D721Med (cell line): Measurements from ENCODE around the gene ZKSCAN2.

Experiments
- DNase-seq: peaks from one replicate; pipeline ENCODE4 v3.0.0; 2011; ENCODE audit warnings: low spot score; ENCODE audit not compliant: insufficient read length
- FAIRE-seq: peaks from 2 replicates; lab custom pipeline; 2011; peaks lifted over from hg19 to GRCh38; lab: Jason Lieb, UNC
- TF ChIP-seq, protein P1 (sequence below): IDR thresholded peaks from 2 replicates; pipeline ENCODE4 v1.5.1; 2012; ENCODE audit warnings: mild to moderate bottlenecking, control low read depth; ENCODE audit not compliant: insufficient read depth; ENCODE audit errors: missing control alignments

Gene ZKSCAN2

DNA sequence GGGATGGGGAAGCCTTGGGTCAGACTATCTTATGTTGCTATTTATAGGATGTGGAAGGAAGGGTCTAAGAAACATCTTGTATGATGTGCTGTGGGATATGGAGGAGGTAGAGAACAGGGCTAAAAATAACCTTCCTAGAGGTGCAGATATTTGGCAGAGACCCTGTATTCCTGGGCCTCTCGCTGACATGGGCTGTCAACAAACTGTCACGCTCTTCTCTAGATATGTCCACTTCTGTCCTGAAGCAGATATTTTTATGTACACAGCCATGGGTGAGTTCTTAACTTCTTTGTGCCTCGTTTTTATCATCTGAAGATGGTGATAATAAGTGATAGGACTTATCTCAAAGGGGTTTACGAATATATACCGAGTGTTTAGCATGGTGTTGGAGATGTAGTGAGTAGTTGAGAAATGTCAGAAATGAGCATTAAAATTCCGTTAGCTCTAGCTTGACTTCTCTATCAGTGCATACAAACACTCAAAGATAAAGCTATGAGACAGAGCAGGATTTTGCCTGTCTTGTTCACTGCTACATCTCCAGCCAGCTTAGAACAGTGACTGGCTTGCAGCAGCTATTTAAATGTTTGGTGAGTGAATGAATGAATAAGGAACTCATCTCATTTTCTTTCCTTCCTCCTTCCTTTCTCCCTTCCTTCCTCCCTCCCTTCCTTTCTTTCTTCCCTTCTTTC, 43.8 kb downstream of the ZKSCAN2 start:
- FAIRE-seq (no peak), DNase-seq (no peak)
- TF ChIP-seq, protein P1, sequence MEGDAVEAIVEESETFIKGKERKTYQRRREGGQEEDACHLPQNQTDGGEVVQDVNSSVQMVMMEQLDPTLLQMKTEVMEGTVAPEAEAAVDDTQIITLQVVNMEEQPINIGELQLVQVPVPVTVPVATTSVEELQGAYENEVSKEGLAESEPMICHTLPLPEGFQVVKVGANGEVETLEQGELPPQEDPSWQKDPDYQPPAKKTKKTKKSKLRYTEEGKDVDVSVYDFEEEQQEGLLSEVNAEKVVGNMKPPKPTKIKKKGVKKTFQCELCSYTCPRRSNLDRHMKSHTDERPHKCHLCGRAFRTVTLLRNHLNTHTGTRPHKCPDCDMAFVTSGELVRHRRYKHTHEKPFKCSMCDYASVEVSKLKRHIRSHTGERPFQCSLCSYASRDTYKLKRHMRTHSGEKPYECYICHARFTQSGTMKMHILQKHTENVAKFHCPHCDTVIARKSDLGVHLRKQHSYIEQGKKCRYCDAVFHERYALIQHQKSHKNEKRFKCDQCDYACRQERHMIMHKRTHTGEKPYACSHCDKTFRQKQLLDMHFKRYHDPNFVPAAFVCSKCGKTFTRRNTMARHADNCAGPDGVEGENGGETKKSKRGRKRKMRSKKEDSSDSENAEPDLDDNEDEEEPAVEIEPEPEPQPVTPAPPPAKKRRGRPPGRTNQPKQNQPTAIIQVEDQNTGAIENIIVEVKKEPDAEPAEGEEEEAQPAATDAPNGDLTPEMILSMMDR = no peak

DNA sequence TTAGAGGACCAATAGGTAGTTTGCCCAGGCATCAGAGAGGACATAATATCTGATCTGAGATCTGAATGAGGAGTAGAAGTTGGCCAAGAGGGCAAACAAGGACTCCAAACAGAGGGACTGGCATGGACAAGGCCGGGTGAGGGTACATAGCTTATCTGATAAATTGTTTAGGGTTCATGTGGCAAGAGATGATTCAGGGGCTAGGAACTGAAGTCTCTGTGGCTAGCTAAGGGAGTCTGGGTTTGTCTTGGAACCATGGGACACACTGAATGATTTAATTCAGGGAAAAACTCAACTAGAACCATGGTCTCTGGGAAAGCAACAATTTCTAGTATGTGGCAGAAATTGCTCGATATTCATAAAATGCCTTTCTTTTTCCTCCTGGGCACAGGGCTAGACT, 45.0 kb downstream of the ZKSCAN2 start:
- TF ChIP-seq, protein P1 = no peak
- DNase-seq (no peak), FAIRE-seq (no peak)

DNA sequence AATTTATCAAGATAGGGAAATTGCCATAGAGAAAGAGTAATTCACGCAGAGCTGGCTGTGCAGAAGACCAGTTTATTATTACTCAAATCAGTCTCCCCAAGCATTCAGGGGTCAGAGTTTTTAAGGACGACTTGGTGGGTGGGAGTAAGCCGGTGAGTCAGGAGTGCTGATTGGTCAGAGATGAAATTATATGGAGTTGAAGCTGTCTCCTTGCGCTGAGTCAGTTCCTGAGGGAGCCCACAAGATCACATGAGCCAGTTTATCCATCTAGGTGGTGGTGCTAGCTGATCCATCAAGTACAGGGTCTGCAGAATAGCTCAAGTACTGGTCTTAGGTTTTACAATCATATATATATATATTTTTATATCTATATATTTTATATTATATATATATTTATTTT, 46.9 kb downstream of the ZKSCAN2 start:
- DNase-seq (no peak), FAIRE-seq (no peak)
- TF ChIP-seq, protein P1 = no peak

DNA sequence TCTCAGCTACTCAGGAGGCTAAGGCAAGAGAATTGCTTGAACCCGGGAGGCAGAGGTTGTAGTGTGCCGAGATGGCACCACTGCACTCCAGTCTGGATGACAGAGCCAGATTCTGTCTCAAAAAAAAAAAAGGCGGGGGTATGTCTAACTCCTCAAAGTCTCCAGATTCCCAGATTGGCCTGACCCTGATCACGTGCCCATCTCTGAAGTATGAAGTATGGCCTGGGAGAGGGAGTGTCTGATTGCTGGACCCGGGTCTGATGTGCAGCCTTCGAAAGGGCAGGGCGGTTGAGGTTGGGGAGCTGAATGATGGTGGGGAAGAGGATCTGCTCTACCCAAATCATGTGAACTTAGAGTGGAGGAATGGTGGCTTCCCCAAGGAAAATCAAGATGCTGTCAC, 58.2 kb downstream of the ZKSCAN2 start:
- FAIRE-seq = no peak

DNA sequence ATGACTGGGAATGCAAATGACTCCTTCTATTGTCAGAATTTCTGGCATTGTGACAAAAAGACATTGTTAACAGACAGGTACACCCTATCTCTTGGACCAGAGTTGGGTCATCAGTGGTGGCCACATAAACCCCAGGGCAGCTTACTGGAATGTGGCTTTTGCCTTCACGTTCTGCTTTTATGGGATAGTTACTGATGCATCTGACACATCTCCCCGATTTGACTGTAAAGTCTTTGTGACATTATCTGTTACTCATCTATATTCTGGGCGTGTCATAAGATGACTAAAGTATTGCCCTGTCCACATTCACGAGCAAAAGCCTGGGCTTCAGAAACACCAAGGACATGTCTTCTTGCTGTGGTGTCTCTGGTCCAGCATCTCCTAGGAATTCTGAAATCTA, 59.6 kb downstream of the ZKSCAN2 start:
- FAIRE-seq (no peak), DNase-seq (no peak)
- TF ChIP-seq, protein P1 = no peak

More for the DNA sequence above, 58.2 kb downstream of the ZKSCAN2 start:
- TF ChIP-seq, protein P1 = no peak
- no peak for DNase-seq

DNA sequence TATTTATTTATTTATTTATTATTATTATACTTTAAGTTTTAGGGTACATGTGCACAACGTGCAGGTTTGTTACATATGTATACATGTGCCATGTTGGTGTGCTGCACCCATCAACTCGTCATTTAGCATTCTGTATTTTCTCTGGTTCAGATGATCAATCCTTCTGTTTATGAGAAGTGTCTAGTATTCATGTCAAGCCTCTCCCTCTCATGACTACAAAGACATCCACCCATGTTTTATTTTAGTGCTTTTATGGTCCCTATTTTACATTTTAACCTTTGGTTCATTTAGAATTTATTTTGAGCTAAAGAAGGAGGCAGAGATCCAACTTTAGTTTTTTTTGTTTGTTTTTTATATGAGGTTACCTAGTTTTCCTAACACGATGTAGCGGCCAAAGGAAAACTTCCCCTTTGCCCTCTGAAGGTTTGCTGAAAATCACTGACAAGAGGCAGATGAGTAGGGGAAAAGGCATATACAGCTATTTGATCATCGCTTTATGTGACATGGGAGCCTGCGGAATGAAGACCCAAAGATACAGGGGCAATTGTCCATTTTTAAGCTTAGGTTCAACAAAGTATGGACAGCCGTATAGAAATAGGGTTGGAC, 63.3 kb downstream of the ZKSCAN2 start:
- DNase-seq (no peak), FAIRE-seq (no peak)
- TF ChIP-seq, protein P1 = no peak

DNA sequence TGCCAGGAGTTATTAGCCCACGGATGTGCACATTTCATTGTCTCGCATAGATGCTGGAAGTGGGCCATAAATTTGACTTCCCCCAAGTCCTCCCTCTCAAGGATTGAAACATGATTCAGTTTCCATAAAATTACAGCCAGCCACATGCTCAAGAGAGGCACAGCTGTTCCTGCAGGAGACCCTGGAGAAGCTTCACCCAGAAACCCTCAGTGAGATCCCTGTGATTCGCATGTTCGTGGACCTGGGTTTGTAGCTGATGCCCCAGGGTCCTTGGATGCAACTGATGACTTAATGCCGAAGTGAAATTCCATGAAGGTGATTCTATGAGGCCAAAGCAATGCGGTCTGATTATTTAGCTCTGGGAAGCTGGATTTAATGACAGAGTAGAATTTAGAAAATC, 65.5 kb downstream of the ZKSCAN2 start:
- FAIRE-seq = no peak

More for the DNA sequence above, 65.5 kb downstream of the ZKSCAN2 start:
- TF ChIP-seq, protein P1 = no peak
- DNase-seq = no peak
